GM18498 (cell line): ENCODE data around the gene CHMP4A.
"Not testable (repeated sequence)": the region's sequence is repeated elsewhere in the genome, so short reads cannot be mapped to it uniquely, and the experiment has no call there.

Experiments used
- ATAC-seq: cut with Tn5 transposase; IDR thresholded peaks from one replicate; pipeline ENCODE4 v1.9.1; 2021; ENCODE audit warnings: mild to moderate bottlenecking, moderate library complexity; ENCODE audit not compliant: unreplicated experiment

The CHMP4A gene

DNA sequence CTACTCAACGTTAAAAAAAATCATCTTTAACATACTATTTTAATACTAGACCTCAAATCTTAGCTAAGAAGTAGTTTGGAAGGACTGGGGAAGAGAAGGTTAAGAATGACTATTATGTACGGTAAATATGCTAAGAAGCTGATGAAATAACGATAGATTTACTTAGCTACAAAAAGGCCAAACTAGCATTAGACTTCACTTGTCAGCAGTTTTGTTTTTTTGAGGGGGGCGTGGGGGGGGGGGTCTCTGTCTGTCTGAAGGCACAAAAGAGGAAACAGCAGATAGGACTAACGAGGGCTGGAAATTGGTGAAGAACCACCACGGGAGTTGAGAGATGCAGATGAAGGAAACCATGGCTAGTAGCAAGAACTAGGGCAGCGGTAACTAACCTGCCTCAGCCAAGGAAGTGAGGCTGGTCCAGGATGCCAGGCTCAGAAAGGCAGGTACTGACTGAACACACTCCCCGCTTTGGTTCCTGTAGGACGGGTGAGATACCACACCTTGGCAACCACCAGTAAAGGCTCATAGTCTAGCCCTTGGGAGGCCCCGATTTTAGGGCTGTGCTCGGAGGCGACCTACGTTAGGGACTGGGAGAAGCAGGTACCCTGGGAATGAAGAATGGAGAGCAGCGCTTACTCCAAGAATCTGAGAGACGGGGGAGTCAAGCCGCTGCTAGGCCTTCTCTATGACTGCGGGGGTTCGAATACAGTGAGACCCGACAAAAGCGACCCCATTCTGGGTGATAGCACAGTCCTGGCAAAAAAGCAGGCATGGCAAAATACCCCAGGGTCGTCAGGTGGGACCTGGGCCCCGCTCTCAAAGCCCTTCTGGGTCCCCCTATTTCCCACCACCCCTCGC is 18.2 kb upstream of the CHMP4A start:
- ATAC-seq, result peak; percentile 8

DNA sequence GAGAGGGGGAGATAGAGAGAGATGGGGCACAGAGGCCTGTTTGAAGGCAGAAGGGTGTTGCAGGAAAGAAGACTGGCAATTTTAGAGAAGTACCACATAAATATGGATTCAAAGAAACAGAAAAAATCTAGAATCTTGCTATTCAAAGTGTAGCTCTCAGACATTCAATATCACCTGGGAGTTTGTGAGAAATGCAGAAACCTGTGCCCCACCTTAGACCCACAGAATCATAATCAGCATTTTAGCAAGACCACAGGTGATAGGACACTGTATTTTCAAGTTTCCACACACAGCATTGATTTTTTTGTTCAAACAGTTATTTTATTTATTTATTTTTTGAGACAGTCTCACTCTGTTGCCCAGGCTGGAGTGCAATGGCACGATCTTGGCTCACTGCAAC is 15.6 kb upstream of the CHMP4A start:
- ATAC-seq, result no peak

DNA sequence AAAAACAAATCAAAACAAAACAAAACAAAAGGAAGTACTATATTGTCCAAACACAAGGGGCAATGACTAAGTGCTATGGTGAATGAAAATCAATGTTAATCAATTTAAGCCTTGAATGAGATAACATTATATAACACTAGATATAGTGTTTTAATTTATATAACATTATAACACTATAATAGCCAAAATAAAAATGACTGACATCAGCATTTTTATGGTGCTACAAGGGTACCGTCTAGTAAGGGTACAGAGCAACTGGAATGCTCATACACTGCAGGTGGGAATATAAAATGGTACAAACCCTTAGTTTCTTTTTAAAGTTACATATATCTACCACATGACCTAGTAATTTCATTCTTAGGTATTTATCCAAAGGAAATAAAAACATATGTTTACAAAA is 13.2 kb upstream of the CHMP4A start:
- no peak for ATAC-seq

DNA sequence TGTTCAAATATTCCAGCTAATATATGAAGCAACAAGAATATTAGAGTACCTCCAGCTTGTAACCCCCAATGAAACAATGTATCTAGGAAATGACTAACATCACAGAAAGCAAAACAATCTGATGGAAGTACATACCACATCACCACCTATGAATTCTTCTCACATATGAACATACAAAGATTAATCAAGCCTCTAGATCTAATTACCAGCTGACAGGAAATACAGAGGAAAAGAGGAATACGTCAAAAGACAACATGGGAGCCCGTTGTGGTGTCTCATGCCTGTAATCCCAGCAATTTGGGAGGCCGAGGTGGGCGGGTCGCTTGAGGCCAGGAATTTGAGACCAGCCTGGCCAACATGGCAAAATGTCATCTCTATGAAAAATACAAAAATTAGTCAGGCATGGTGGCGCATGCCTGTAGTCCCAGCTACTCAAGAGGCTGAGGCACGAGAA is 11.4 kb upstream of the CHMP4A start:
- ATAC-seq, result no peak

DNA sequence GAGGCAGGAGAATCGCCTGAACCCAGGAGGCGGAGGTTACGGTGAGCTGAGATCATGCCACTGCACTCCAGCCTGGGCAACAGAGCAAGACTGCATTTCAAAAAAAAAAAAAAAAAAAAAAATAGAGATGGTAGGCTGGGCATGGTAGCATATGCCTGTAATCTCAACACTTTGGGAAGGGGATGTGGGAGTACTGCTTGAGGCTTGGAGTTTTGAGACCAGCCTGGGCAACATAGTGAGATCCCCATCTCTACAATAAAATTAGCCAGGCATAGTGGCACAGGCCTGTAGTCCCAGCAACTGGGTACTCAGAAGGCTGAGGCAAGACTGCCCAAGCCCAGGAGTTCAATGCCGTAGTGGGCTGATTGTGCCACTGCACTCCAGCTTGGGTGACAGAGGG is 9.7 kb upstream of the CHMP4A start:
- ATAC-seq, result not testable (repeated sequence)

DNA sequence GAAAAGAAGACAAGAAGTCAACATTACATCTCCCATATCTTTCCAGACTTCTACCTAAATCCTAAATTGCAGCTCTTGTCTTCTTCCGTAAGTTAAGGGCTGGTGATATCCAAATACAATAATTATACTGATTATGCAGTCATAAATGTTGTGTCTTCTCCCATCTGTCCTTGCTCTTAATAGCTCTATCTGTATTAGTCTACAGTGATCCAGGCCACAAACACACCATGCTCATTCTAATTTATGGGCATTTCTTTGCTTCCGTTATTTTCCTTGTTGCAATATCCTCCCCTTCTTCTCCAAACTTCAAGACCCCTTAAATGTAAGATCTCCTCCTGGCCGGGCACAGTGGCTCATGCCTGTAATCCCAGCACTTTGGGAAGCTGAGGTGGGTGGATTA is 6.2 kb upstream of the CHMP4A start:
- ATAC-seq, result no peak

DNA sequence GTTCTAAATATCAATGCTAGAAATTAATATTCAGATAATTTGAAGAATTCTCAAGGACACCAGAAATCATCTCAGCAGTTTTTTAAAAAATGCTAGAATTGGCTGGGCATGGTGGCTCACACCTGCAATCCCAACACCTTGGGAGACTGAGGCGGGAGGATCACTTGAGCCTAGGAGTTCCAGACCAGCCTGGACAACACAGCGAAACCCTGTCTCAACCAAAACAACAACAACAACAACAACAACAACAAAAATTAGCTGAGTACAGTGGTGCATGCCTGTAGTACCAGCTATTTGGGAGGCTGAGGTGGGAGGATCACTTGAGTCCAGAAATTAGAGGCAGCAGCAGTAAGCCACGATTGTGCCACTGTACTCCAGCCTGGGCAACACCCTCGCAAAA is 5.8 kb upstream of the CHMP4A start:
- ATAC-seq, result no peak

DNA sequence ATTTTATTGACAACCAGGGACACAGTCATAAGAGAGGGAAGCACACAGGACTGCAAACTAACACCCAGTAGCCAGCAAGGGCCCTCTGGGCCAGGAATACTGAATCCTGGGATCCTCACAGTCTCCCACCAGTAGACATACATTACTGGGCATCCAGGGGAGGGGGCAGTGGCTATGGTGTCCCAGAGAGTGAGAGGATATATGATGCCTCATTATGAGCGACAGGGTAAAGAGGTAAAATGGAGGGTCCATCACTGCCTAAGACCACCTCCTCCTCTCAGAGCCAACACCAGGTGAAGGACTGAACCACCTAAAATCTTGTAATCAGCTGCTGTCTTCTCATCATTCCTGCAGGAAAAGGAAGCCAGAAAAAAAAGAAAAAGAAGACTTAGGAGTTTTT is 3.6 kb upstream of the CHMP4A start:
- ATAC-seq, result not testable (repeated sequence)

DNA sequence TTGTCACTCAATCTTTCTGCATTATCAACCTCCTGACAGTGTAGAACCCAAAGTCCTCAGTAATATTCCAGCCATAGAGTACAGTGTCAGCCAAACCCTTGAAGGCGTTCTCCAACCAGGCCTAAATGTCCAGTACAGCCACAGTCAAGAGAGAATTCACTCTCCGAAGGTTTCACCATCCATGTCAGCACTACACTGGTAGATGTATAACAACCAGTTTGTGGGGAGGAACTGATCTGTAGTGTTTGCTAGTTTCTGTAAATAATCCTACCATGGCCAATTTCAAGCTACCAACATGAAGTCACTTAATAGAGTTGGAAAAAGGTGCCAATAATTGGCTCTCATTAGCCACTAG is 3.0 kb upstream of the CHMP4A start:
- no peak for ATAC-seq

DNA sequence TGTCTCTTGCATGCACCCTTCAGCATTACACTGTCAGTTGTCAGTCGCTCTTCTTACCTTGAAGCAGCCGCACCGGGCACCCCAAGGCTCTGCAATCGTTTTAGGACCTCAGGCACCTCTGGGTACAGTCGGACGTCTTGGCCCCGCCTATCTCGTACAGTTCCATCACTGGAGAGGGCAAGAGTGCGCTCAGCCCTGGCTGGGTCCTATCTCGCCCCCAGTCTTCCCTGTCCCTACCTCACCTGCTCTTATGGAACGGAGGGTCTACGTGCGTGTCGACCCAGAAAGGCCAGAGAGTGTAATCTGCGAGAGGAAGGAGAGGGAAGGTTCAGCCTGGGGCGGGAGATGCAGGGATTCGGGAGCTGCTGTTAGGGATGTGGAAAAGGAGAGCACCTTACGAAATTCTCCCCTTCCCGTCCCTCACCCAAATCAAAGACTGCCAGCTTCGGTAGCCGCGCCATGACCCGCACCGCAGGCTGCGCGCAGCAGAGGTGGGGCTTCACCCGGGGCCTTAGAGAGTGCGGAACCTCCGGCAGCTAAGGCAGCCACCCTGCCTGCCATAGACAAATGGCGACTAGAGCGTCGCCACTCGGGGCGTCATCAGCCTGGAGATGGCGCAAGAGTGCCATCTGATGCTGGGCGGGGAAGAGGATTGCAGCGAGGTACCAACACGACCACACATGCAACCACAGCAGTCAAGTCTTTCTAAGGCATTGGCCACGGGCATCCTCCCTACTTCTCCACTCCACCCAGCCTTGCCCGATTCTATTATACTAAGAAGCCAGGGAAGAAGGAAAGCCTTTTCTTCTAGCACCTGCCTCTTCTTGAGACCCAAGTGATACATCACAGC is 2.4 kb upstream of the CHMP4A start, which contains the start of gene MDP1:
Gene MDP1, minus strand, starts transcription at position 572 of the 850 bp plus-strand sequence. Its CDS starts 111 bp downstream, at position 461.
- ATAC-seq, result peak; percentile 69

DNA sequence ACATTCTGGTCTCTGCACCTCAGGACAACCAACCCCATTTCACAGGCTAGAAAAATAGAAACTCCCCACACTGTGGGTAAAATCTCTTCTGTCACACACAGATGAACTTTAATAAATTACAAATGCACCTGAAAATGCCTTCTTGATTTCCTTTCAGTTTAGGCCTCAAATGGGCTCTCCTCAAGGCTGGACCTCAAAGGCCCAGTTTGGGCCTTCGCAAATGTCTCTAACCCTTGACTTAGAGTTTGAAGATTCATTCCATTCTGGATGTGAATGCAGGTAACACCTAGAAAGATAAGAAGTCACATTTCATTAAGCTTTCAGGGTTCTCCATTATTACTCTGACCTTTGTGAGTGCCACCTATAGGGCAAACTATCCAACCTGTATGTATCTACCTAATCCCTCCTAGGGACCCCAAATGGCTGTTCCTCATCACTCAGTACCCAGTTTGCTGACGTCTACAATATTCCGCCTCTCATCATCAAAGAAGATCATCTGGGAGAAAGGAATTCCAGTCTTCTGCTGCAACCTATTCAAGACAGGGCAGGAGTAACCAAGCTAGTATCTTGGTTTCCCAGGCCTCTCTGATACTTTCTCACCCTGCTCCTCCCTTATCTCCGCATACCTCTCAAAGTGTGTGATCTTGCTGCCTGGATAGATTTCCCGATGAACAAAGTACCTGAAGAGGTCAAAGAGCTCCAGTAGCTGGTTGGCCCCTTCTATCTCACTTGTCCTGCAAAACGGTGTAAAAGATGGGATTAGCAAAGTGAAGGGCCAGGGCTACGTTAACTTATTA is 776 bp upstream of the CHMP4A start:
- ATAC-seq, result no peak

DNA sequence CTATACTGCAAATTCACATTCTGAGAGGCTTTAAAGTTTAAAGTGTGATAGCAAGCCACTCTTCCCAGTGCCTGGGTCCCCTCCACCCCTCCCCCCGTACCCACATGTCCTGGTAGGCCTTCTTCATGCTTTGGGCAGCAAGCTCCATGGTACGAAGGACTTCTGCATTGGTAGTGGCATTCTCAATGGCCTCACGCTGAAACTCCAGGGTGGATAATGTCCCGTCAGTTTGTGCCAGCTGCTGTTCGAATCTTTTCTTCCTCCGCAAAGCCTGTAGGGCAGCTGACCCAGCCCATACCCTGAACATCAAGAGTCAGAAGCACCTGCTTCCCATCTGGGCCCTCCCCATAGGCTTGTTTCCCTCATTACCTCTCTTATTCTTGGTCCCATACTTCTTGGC is 2.0 kb downstream of the CHMP4A start:
- ATAC-seq, result no peak

DNA sequence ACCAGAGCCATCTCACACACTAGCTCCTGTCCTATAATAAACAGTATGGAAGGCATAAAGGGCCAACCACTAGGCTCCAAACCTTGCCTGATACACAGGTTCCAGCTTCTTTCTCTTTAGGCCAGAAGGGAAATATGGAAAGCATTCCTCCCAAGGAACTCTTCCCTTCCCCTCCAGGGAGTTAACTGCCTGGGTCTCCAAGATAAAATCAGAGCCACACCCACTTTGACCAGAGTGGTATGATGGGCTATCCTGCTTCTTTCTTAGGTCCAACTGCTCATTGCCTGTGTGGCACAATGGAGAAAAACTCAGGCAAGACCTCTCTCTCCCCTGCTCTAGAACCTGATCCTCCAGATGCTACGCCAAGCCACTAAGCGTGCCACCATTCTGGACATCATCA is 5.7 kb downstream of the CHMP4A start:
- ATAC-seq, result no peak

DNA sequence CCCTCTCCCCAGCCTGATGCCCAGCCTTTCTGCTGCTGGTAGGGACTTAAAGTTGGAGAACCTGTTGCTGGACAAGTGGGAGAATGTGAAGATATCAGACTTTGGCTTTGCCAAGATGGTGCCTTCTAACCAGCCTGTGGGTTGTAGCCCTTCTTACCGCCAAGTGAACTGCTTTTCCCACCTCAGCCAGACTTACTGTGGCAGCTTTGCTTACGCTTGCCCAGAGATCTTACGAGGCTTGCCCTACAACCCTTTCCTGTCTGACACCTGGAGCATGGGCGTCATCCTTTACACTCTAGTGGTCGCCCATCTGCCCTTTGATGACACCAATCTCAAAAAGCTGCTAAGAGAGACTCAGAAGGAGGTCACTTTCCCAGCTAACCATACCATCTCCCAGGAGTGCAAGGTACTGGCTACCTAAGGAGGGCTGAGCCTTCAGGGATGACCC is 6.2 kb downstream of the CHMP4A start:
- ATAC-seq, result no peak

DNA sequence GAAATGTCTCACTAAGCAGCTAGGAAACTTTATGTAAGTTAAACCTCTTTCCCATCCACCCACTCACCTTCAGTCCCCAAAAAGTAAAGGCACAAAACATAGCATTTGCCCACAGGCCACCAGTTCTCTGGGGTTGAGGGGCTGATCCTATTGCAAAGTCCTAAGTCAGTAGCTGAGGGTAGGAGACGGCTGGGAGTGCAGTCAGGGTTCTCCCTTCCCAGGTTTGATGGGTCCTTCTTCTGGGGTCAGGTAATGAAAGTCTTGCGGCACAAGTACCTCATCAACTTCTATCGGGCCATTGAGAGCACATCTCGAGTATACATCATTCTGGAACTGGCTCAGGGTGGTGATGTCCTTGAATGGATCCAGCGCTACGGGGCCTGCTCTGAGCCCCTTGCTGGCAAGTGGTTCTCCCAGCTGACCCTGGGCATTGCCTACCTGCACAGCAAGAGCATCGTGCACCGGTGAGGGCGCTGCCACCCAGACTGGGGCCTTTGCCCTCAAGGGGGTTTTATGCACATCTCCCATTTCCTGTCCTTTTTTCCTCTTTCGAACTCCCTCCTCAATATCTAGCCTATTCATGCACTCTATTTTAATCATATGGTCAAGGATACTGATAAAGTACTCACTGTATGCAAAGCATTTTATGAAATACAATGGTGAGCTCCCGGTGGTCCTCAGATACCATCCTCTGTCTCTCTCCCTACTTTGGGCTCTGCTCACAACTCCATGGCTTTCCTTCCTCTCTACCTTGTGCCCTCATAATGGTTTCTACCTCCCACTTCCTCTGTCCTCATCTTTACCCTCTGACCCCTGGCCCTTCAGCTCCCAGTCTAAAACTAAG is 6.8 kb downstream of the CHMP4A start:
- ATAC-seq, result no peak

DNA sequence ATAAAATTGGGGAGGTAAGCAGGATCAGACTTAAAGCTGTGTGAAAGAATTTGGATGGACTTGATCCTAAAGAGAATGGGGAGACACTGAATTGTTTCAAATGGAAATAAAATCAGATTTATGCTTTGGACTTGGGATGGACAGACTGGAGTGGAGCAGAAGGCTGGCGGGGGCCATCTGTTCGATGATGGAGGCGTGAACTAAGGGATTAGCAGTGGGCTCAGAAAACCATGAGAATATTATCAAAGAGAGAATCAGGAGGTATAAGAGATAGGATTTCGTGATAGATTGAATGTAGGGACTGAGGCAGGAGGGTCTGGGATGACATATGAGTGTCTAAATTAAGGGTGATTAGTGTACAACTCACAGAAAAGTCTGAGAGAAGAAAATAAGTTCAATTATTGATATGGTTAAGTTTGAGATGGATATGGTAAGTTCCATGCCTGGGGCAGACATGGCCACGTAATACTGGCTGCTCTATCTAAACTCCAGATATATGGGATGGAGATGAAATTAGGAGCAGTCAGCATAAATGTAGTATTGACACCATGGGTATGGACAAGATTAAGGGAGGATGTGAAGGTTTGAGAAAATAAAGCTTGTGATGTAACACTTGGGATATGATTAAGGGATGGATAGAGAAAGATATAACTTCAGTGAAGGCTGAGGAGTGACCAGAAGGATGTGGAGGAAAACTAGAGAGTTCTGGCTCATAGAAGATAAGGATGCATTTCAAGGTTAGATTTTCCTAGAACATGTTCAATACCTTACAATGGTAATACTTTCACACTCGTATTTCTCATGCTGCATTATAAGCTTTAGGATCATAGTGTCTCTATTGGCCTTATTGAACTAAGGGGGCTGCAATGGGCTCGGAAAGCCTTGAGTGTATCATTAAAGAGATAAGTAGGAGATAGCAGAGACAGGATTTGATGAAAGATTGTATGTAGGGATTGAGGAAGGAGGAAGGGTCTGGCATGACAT is 8.8 kb downstream of the CHMP4A start:
- no peak for ATAC-seq

DNA sequence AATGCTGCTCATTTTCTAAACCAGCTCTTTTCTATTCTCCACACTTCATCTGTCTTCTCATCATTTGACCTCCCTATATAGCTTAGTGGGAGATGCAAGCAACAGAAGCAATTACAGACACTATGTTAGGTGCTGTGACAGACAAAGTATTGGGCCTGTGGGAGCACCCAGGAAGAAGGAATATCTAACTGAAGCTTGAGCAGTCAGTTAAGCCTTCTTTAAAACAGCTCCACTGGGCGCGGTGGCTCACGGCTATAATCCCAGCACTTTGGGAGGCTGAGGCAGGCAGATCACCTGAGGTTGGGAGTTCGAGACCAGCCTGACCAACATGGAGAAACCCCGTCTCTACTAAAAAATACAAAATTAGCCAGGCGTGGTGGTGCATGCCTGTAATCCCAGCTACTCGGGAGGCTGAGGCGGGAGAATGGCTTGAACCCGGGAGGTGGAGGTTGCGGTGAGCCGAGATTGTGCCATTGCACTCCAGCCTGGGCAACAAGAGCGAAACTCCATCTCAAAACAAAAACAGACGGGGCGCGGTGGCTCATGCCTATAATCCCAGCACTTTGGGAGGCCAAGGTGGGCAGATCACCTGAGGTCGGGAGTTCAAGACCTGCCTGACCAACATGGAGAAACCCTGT is 9.9 kb downstream of the CHMP4A start:
- not testable (repeated sequence) for ATAC-seq

DNA sequence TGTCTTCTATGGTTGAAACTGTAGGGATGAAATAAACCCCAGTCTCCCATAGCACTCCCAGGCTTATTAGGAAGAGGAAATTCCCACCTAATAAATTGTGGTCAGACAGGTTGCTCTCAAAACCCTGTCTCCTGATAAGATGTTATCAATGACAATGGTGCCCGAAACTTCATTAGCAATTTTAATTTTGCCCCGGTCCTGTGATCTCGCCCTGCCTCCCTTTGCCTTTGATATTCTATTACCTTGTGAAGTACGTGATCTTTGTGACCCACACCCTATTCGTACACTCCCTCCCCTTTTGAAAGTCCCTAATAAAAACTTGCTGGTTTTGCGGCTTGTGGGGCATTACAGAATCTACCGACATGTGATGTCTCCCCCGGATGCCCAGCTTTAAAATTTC is 10.8 kb downstream of the CHMP4A start:
- ATAC-seq, result not testable (repeated sequence)
